K562 (cell line): ENCODE results near the gene DDX54. TPM values are rescaled to one million over a fixed set of nuclear protein-coding genes. Genes with fewer than 3 reads are reported as not detected.

Source experiments
- ATAC-seq: fragments of 200-7000 bp; cut with Tn5 transposase; 3 replicates; pipeline ENCODE4 v1.9.1; 2020; ENCODE audit warnings: moderate library complexity
- BruUV-seq: library from RNA; stranded (reverse); fragments of 400-500 nt; replicated peaks from 2 replicates; lab custom pipeline; 2021; lab: Mats Ljungman, UMichigan
- CTCF ChIA-PET: fragments of 300-600 bp; formaldehyde crosslinking; extraction: SDS; loops from one replicate; lab custom pipeline; 2021; ENCODE audit warnings: low intra/inter-chr PET ratio; lab: Yijun Ruan, JAX
- POLR2A ChIA-PET: fragments of 300-600, 350-650 bp; sonication (Branson Sonifier 250); formaldehyde crosslinking; extraction: SDS; loops from one replicate; lab custom pipeline; 2021; ENCODE audit warnings: antibody characterized with exemption, inconsistent platforms; lab: Yijun Ruan, JAX
- DNase-seq, 4 experiments: peaks; one replicate each; pipeline versions ENCODE4 v3.0.0 to v3.0.0-alpha.2; 2011 to 2018; ENCODE audit warnings: low spot score in 3 of 4, mixed read lengths in 3 of 4; ENCODE audit errors: extremely low read depth in 1 of 4
- FAIRE-seq: peaks from 2 replicates; lab custom pipeline; 2011; peaks lifted over from hg19 to GRCh38; lab: Jason Lieb, UNC
- H2AFZ ChIP-seq: 2 replicates; pipeline ENCODE4 v1.6.0; 2011; ENCODE audit warnings: low read depth, low read length, control low read depth, inconsistent platforms
- H3K27ac ChIP-seq: fragments of 200-600 bp; 3 replicates; pipeline ENCODE4 v1.8.0; 2011; ENCODE audit warnings: low read depth, mild to moderate bottlenecking, control low read depth, inconsistent platforms, low read length, moderate library complexity, mixed read lengths; ENCODE audit errors: extremely low read depth
- H3K27me3 ChIP-seq, 2 experiments: fragments of 300-600 bp in 1 of 2; 2 replicates in 1 of 2; 3 replicates in 1 of 2; pipeline versions ENCODE4 v1.6.0 to v1.8.0; 2011; ENCODE audit warnings: inconsistent platforms in 2 of 2, low read length in 2 of 2, mild to moderate bottlenecking in 1 of 2, mixed read lengths in 1 of 2, moderate library complexity in 1 of 2; ENCODE audit not compliant: control insufficient read depth in 2 of 2, insufficient read depth in 2 of 2
- H3K36me3 ChIP-seq: fragments of 300-600 bp; 3 replicates; pipeline ENCODE4 v1.8.0; 2011; ENCODE audit warnings: mild to moderate bottlenecking, low read length, inconsistent platforms; ENCODE audit not compliant: control insufficient read depth, insufficient read depth
- H3K4me1 ChIP-seq, 2 experiments: fragments of 200-600 bp in 1 of 2; replicated peaks in 1 of 2; 2 replicates in 1 of 2; 3 replicates in 1 of 2; pipeline versions ENCODE4 v1.5.1 to v1.8.0; 2011; ENCODE audit warnings: inconsistent platforms in 2 of 2, low read length in 2 of 2, mild to moderate bottlenecking in 1 of 2, mixed read lengths in 1 of 2, moderate library complexity in 1 of 2; ENCODE audit not compliant: control insufficient read depth in 2 of 2, insufficient read depth in 2 of 2
- H3K4me2 ChIP-seq: 2 replicates; pipeline ENCODE4 v1.6.1; 2011; ENCODE audit warnings: low read length, control low read depth, inconsistent platforms, mixed read lengths; ENCODE audit not compliant: insufficient read depth
- H3K4me3 ChIP-seq: fragments of 200-600 bp; sonication (generic), shearing (Covaris generic); 2 replicates; pipeline ENCODE4 v1.5.1; 2016; ENCODE audit warnings: control low read depth, inconsistent platforms
- H3K79me2 ChIP-seq: fragments of 200-600 bp; 3 replicates; pipeline ENCODE4 v1.8.0; 2011; ENCODE audit warnings: low read length, inconsistent platforms; ENCODE audit not compliant: control insufficient read depth, insufficient read depth
- H3K9ac ChIP-seq, 2 experiments: 2 replicates each; pipeline versions ENCODE4 v1.6.0 to v1.6.1; 2011; ENCODE audit warnings: low read depth in 2 of 2, low read length in 2 of 2, control low read depth in 1 of 2, inconsistent platforms in 1 of 2, mild to moderate bottlenecking in 1 of 2, mixed read lengths in 1 of 2; ENCODE audit not compliant: insufficient read depth in 1 of 2
- H3K9me1 ChIP-seq: one replicate; pipeline ENCODE4 v1.6.0; 2011; ENCODE audit warnings: inconsistent platforms, mild to moderate bottlenecking, low read length, moderate library complexity; ENCODE audit not compliant: control insufficient read depth, insufficient read depth
- H3K9me3 ChIP-seq: replicated peaks from 2 replicates; pipeline ENCODE4 v1.5.1; 2011; ENCODE audit warnings: low read depth, low read length, inconsistent platforms; ENCODE audit not compliant: control insufficient read depth, insufficient read depth
- H4K20me1 ChIP-seq: replicated peaks from 2 replicates; pipeline ENCODE4 v1.6.1; 2011; ENCODE audit warnings: low read length, inconsistent platforms, mixed read lengths; ENCODE audit not compliant: control insufficient read depth, insufficient read depth
- CEBPZ ChIP-seq: fragments of 150-350 bp; IDR thresholded peaks from 2 replicates; pipeline ENCODE4 v1.6.1; 2014; ENCODE audit warnings: low read depth, mild to moderate bottlenecking, low read length, borderline replicate concordance
- KDM4B ChIP-seq, 2 experiments: fragments of 450-650 bp in 1 of 2; sonication (generic) in 1 of 2; IDR thresholded peaks; 2 replicates each; pipeline ENCODE4 v1.6.1; 2016 to 2017; ENCODE audit warnings: borderline replicate concordance in 2 of 2, antibody characterized with exemption in 1 of 2, low read depth in 1 of 2, mild to moderate bottlenecking in 1 of 2
- MCM5 ChIP-seq: fragments of 450-650 bp; IDR thresholded peaks from 2 replicates; pipeline ENCODE4 v1.6.1; 2016; ENCODE audit warnings: low read depth
- POLR2AphosphoS5 ChIP-seq: IDR thresholded peaks from 2 replicates; pipeline ENCODE4 v1.6.1; 2011; ENCODE audit warnings: mild to moderate bottlenecking, low read depth, low read length, moderate library complexity; ENCODE audit not compliant: control insufficient read depth, insufficient read depth
- RBM15 ChIP-seq: fragments of 200-400 bp; formaldehyde crosslinking; IDR thresholded peaks from 2 replicates; pipeline ENCODE4 v1.6.1; 2018; ENCODE audit warnings: mild to moderate bottlenecking, low read length, moderate library complexity; ENCODE audit not compliant: insufficient read depth
- RFX7 ChIP-seq: fragments of 250-450 bp; sonication (Bioruptor Pico); IDR thresholded peaks from 2 replicates; pipeline ENCODE4 v1.5.1; 2021; ENCODE audit warnings: mild to moderate bottlenecking
- SRSF9 ChIP-seq: fragments of 200-400 bp; formaldehyde crosslinking; IDR thresholded peaks from 2 replicates; pipeline ENCODE4 v1.6.1; 2017; ENCODE audit warnings: low read depth, low read length, borderline replicate concordance
- STAT5A ChIP-seq: IDR thresholded peaks from 2 replicates; pipeline ENCODE4 v1.6.1; 2012; ENCODE audit warnings: low read length, inconsistent platforms, borderline replicate concordance
- ZNF318 ChIP-seq, 2 experiments: fragments of 450-650 bp; IDR thresholded peaks; 2 replicates each; pipeline ENCODE4 v1.6.1; 2016; ENCODE audit warnings: mild to moderate bottlenecking in 2 of 2, borderline replicate concordance in 1 of 2, low read depth in 1 of 2, moderate library complexity in 1 of 2
- WGBS: fragments of 100-300 bp; shearing (Covaris generic); methylation state at CpG from one replicate; pipeline ENCODE4 v1.1.6; 2016; ENCODE audit warnings: low coverage, mixed read lengths; ENCODE audit not compliant: insufficient coverage; ENCODE audit errors: missing lambda C conversion rate; 5-methylcytosine and 5-hydroxymethylcytosine counted together
- in situ Hi-C: fragments of 300-500 bp; cut with MboI; formaldehyde crosslinking; loops from 4 replicates; pipeline ENCODE4 v1.15.0; 2018; ENCODE audit warnings: inconsistent platforms, mixed read lengths
- intact Hi-C: fragments of 100-400 bp; cut with micrococcal nuclease; formaldehyde crosslinking; loops from 2 replicates; pipeline ENCODE4 v1.14.2; 2022
- polyA plus RNA-seq, 8 experiments: library from polyadenylated mRNA; depleted of rRNA in 4 of 8; stranded (reverse) in 5 of 8; unstranded in 3 of 8; fragments of >200 nt; fragmentation: Nextera tagmentation in 2 of 8; fragmentation: Illumina TruSeq in 1 of 8; extraction: Ambion mirVana in 2 of 8; extraction: Trizol in 1 of 8; gene quantifications; 2 replicates each; pipeline versions ENCODE4 v1.2.1 to v1.2.3, GENCODE V29; 2011 to 2014; ENCODE audit warnings: inconsistent platforms in 1 of 8, missing spikeins in 1 of 8
- total RNA-seq, 7 experiments: library from RNA; depleted of rRNA in 6 of 7; stranded (reverse); fragments of >200 nt in 6 of 7; fragmentation: Illumina TruSeq in 2 of 7; extraction: Trizol in 2 of 7; gene quantifications; 2 replicates each; pipeline versions ENCODE4 v1.2.1 to v1.2.3, GENCODE V29; 2011 to 2021; ENCODE audit warnings: low replicate concordance in 1 of 7

The DDX54 gene
- total and polyA plus RNA-seq, 9 of the 15 experiments (the other 6 are each of a cell fraction or from before 2014, with no cell fraction given): 1.4 to 135 (median 51.4) TPM

- TSS peak; percentile 60 for BruUV-seq
- Histone ChIP-seq H3K4me3 (no peak overlapping the region), H3K27ac (no peak overlapping the region), H3K4me1 (peaks cover 9 to 36% of the 10 kb centered on the region in 2 experiments), H3K27me3 (peaks cover 0 to 4% of the 10 kb centered on the region in 2 experiments; a peak in 2 of 5 replicates), H4K20me1 (peaks cover 21% of the 10 kb centered on the region), H2AFZ (no peak overlapping the region), H3K4me2 (no peak overlapping the region), H3K9ac (no peak overlapping the region), H3K79me2 (no peaks in the 10 kb centered on the region), H3K9me1 (peaks cover 4% of the 10 kb centered on the region), H3K36me3 (peaks cover 61% of the 10 kb centered on the region), H3K9me3 (no peaks in the 10 kb centered on the region)
- ATAC-seq (no peak), FAIRE-seq (no peak), DNase-seq (no peak)
- in situ Hi-C loops (no loop called here), intact Hi-C loops (no loop called here)
- POLR2A ChIA-PET: no interaction called here
- WGBS: 95% methylated on average over 24 of the region's 26 CpGs
- CTCF ChIA-PET: no interaction called here
- TF ChIP-seq ZNF318 (IDR thresholded peaks at IDR 0.05; ENCODE audit: borderline replicate concordance in 1 of 2, low read depth in 1 of 2) (no peak), RBM15 (no peak), KDM4B (IDR thresholded peaks at IDR 0.05; ENCODE audit: borderline replicate concordance in 2 of 2, low read depth in 1 of 2) (no peak), POLR2AphosphoS5 (no peak), MCM5 (no peak), SRSF9 (no peak), CEBPZ (no peak), RFX7 (CRISPR knock-in tag) (no peak), STAT5A (no peak)
These were observed 26.7 kb downstream of the DDX54 start for GRCh38 chr12:113158439-113159203.
